ENCODE results near the gene GRK4.
A peak's percentile ranks its signal among the peaks of the same experiment; 100 is the strongest.

- peak in 1 of 2 donors; percentile 20 for TF ChIP-seq POLR2AphosphoS5 (IDR thresholded peaks at IDR 0.05)
- TF ChIP-seq CTCF (IDR thresholded peaks at IDR 0.05): no peak
- TF ChIP-seq POLR2A (IDR thresholded peaks at IDR 0.05): no peak
- no peak for TF ChIP-seq EP300 (IDR thresholded peaks at IDR 0.05)
These were observed 97.6 kb downstream of the GRK4 start for GRCh38 chr4:3060946-3061345.

Measured in upper lobe of left lung (tissue), 4 donors.